Forelimb muscle (tissue), 1 donor: ENCODE results near the gene SPAG9. TPM values are rescaled to one million over a fixed set of nuclear protein-coding genes. Genes with fewer than 3 reads are reported as not detected.

Source experiments
- DNase-seq: peaks from one replicate; pipeline ENCODE4 v3.0.0-alpha.2; 2013; ENCODE audit warnings: low read depth
- polyA plus RNA-seq: library from polyadenylated mRNA; unstranded; fragments of 120-200 nt; gene quantifications from one replicate; pipeline ENCODE4 v1.2.1, GENCODE V29; 2013; ENCODE audit not compliant: insufficient read length

SPAG9 gene
- polyA plus RNA-seq, 1 donor = 71.8 TPM

DNA sequence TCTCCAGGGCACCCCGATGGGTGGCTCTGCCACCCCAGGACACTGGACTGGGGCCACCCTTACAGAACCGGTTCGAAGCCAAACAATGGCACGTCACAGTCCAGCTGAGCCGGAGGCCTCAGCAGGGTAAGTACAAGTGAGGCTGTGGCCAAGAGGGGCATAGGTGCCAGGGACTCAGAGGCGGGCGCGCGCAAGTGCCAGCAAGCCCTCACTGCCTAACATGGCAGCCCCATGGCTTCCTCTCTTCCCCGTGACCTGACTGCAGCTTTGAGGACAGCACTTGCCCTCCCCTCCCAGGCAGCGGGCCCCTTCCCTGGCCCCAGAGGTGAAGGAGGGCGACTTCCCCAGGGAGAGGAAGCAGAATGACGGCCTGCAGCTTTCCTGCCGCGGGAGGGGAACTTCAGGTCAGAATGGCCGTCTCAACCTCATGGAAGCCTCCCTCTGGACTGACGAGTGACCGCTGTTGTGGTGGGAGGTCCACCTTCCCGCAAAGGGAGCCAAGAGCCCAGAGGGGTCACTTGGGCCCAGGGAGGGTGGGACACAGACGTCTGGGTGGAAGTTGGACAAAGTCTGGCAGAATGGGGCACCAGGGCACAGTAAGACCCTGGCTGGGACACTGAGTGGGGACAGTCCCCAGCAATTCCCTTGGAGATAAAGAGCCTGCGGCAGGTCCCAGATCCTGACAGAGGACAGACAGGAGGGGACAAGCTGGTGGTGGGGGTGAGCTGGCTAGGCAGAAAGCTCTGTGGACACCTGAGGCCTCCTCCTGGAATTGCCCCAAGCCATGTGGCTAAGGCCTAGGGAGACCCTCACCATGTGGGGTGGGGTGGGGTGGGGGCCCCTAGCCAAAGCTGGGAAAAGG is 202.4 kb downstream of the SPAG9 start:
- no peak for DNase-seq

DNA sequence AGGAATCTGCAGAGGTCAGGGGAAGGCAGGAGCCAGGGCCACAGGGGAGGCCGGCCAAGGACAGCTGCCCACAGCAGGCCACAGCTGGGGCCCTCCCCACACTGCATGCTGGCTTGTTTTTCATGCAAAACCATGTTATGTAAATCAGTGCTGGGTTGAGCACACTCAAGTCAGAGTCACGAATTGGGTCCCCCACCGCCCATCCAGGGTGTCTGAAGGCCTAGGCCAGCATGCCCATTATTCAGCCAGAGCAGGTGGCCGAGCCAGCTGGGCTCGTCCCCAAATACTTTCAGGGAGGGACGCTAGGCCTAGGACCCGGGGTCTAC is 203.3 kb downstream of the SPAG9 start:
- no peak for DNase-seq

DNA sequence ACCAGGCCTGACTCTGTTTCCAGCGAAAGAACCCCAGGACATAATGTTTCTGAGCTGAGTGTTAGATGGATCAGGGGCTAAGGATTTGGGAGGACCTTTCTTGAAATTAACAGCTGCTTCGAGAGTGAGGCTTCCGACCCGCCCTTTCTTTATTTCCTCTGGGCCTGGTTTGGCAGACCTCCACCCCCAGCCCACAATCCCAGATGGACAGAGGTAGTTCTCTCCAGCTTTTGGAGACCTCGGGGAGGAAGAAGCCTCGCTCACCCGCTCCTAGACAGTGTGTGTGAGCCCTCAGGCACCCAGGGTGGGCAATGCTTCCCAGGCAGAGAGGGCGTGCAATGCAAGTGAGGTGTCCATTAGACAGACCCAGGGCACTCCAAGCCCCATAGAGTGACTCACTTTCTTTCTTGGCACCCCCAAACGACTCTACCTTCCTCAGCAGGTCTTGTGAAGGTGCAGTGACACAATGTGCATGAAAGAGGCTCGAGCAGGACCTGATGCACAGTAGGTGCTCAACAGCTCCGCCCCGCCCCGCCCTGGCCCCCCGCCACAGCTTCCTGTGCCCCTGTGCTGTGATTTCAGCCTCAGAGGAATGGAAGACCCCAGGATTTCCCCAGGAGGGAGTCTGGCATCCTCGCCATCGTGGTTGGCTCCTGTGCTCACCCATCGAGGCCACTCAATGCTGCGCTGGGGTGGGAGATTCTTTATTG is 203.8 kb downstream of the SPAG9 start:
- no peak for DNase-seq

DNA sequence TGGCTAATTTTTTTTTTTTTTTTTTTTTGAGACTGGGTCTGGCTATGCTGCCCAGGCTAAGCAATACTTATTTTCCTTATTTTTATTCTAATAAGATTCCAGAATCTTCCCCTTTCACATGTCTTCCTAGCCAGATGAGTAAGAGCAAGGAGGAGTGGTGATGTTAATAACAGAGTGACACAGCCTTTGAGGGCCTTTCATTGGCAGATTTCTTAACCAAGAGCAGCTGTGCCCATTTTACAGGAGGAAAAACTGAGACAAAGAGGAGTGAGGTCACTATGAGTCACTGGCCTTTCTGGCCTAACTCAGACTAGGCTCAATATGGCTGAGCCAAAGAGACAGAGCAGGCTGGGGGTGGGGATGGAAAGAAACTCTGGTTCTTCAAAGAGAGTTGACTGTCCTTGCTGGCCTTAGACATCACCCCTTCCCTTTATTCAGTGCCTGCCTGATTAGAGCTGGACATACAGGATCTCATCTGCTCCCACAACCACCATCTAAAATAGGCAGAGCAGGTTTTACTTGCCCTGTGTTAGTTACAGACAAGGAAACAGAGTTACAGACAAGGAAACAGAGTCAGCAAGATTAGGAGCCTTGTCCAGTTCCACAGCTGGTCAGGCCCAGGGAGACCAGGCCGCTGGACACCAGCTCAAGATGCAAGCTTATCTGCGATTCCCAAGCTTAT is 204.5 kb downstream of the SPAG9 start:
- no peak for DNase-seq

DNA sequence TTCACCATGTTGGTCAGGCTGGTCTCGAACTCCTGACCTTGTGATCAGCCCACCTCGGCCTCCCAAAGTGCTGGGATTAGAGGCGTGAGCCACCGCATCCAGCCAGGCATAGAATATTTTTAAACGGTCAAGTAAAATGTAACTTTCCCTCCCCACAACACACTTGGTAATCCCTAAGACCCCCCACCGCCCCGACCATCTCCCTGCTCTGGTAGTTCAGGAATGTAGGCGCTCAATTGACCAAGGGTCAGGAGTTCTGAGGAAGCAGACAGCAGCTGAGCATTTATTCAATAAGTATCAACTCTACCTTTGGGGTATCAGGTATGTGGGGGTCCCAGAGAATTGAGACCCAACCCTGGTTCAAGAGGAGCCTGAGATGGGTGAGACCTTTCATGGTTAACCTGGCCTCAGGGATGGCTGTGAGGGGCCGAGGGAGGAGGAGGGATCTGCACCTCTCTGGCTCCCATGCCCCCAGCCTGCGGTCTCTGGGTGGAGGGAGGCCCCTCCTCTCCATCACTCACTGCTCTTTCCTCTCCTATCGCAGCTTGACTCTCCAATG is 206.1 kb downstream of the SPAG9 start:
- DNase-seq = no peak

DNA sequence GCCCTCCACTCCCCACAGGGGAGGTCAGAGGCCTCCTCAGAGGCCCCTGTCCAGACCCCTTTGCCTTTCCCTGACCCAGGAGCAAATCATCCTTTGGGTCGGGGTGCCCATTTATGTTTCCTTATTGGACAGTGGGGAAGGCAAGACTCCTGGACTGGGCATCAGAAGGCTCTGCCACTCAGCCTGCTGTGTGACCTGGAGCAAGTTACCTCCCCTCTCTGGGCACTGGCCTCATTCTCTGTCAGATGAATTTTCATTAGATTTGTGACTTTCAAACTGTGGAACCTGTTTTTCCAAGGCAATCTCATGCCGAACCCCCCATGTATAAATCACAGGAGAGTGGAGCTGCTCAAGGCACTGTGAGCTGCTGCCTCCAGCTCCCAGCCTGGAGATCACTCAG is 207.5 kb downstream of the SPAG9 start:
- DNase-seq = no peak

Other genes with a start within 250 kb of the SPAG9 start
- 45.9 TPM for gene NME1, start 32.7 kb upstream of the SPAG9 start, polyA plus RNA-seq
- 386 TPM for gene NME2, start 45.5 kb upstream of the SPAG9 start, polyA plus RNA-seq
- gene MBTD1, start 139.2 kb upstream of the SPAG9 start, polyA plus RNA-seq = 22.3 TPM
- gene UTP18, start 139.7 kb upstream of the SPAG9 start, polyA plus RNA-seq = 26.2 TPM